Peyer's patch (tissue), 4 donors: Measurements from ENCODE around the gene C19orf73. TPM values are rescaled to one million over a fixed set of nuclear protein-coding genes. Genes with fewer than 3 reads are reported as not detected.

Experiments used
- DNase-seq, 3 donors: peaks; one replicate each; pipeline ENCODE4 v3.0.0-alpha.2; 2017 to 2019
- H3K27ac ChIP-seq, 4 donors: fragments of 200-600 bp; sonication (generic); one replicate each; pipeline ENCODE4 v1.5.1; 2016 to 2019
- H3K27me3 ChIP-seq, 2 donors: fragments of 200-600 bp; sonication (generic); one replicate each; pipeline ENCODE4 v1.5.1; 2019
- H3K36me3 ChIP-seq, 3 donors: fragments of 200-600 bp; sonication (generic); one replicate each; pipeline ENCODE4 v1.5.1; 2016 to 2019
- H3K4me1 ChIP-seq, 4 donors: fragments of 200-600 bp; sonication (generic); one replicate each; pipeline ENCODE4 v1.5.1; 2016 to 2019
- H3K4me3 ChIP-seq, 4 donors: fragments of 200-600 bp; sonication (generic); 1 replicate in 3 of 4; 2 replicates in 1 of 4; pipeline ENCODE4 v1.5.1; 2016 to 2019; ENCODE audit warnings: mild to moderate bottlenecking in 1 of 4
- H3K9me3 ChIP-seq, 4 donors: fragments of 200-600 bp; sonication (generic); one replicate each; pipeline ENCODE4 v1.5.1; 2016 to 2019; ENCODE audit warnings: mild to moderate bottlenecking in 1 of 4
- CTCF ChIP-seq, 6 experiments: fragments of 450-650 bp in 4 of 6; fragments of 200-600 bp in 2 of 6; sonication (generic) in 1 of 6; IDR thresholded peaks; one replicate each; pipeline ENCODE4 v1.5.1; 2017 to 2019; ENCODE audit warnings: antibody characterized with exemption in 6 of 6, mild to moderate bottlenecking in 3 of 6, moderate library complexity in 1 of 6
- POLR2A ChIP-seq, 2 donors: fragments of 450-650 bp; IDR thresholded peaks; one replicate each; pipeline ENCODE4 v1.5.1; 2017; ENCODE audit warnings: antibody characterized with exemption in 2 of 2, mild to moderate bottlenecking in 2 of 2, moderate library complexity in 2 of 2
- total RNA-seq, 4 donors: library from RNA; depleted of rRNA; stranded (reverse); fragments of >200 nt; gene quantifications; one replicate each; pipeline ENCODE4 v1.1.0, GENCODE V29; 2016

The C19orf73 gene
- total RNA-seq, 4 donors from 2014 or later = 3.6 to 6.1 (median 4.6) TPM; not detected in 1

GRCh38 chr19:49094505-49095482, 24.1 kb downstream of the C19orf73 start:
- Histone ChIP-seq H3K4me1 (no peaks in the 10 kb centered on the region), H3K27ac (no peak overlapping the region)
- no peak for DNase-seq

GRCh38 chr19:49092686-49093085, 26.3 kb downstream of the C19orf73 start:
- no peak overlapping the region for H3K27ac ChIP-seq
- peaks cover 0 to 85% (median 0%) of the 10 kb centered on the region in 3 donors for H3K36me3 ChIP-seq
- no peaks in the 10 kb centered on the region for H3K9me3 ChIP-seq
- DNase-seq = no peak
- H3K27me3 ChIP-seq = no peaks in the 10 kb centered on the region
- no peak overlapping the region for H3K4me3 ChIP-seq
- TF ChIP-seq POLR2A (IDR thresholded peaks at IDR 0.05) = no peak
- TF ChIP-seq CTCF (IDR thresholded peaks at IDR 0.05) = no peak
- H3K4me1 ChIP-seq = peaks cover 0 to 6% (median 0%) of the 10 kb centered on the region in 4 donors

More at GRCh38 chr19:49094505-49095482, 24.1 kb downstream of the C19orf73 start:
- TF ChIP-seq CTCF (IDR thresholded peaks at IDR 0.05) (no peak), POLR2A (IDR thresholded peaks at IDR 0.05) (no peak)
- no peaks in the 10 kb centered on the region for H3K27me3 ChIP-seq
- peaks cover 0 to 100% (median 4%) of the 10 kb centered on the region in 3 donors for H3K36me3 ChIP-seq
- H3K9me3 ChIP-seq = no peaks in the 10 kb centered on the region
- no peak overlapping the region for H3K4me3 ChIP-seq

GRCh38 chr19:49091391-49092038, 27.4 kb downstream of the C19orf73 start:
- H3K4me3 ChIP-seq = no peak overlapping the region
- H3K36me3 ChIP-seq = peaks cover 0 to 74% (median 0%) of the 10 kb centered on the region in 3 donors
- H3K27ac ChIP-seq = no peak overlapping the region
- peaks cover 0 to 18% (median under 1%) of the 10 kb centered on the region in 4 donors for H3K4me1 ChIP-seq
- DNase-seq = no peak
- no peaks in the 10 kb centered on the region for H3K27me3 ChIP-seq
- no peak for TF ChIP-seq CTCF (IDR thresholded peaks at IDR 0.05)
- no peak for TF ChIP-seq POLR2A (IDR thresholded peaks at IDR 0.05)
- no peaks in the 10 kb centered on the region for H3K9me3 ChIP-seq

GRCh38 chr19:49086296-49086695, 32.6 kb downstream of the C19orf73 start:
- H3K27me3 ChIP-seq = no peaks in the 10 kb centered on the region
- peaks cover 0 to 22% (median 0%) of the 10 kb centered on the region in 3 donors for H3K36me3 ChIP-seq
- peak overlapping the region; percentile 82 to 96 (median 91) for H3K4me3 ChIP-seq
- TF ChIP-seq POLR2A (IDR thresholded peaks at IDR 0.05) (no peak), CTCF (IDR thresholded peaks at IDR 0.05) (no peak)
- peaks cover 0 to 29% (median 5%) of the 10 kb centered on the region in 4 donors for H3K4me1 ChIP-seq
- peak overlapping the region in 1 of 4 donors; percentile 82 for H3K27ac ChIP-seq
- H3K9me3 ChIP-seq = no peaks in the 10 kb centered on the region
- no peak for DNase-seq

- peaks cover 0 to 17% (median 0%) of the 10 kb centered on the region in 3 donors for H3K36me3 ChIP-seq
- H3K9me3 ChIP-seq = no peaks in the 10 kb centered on the region
- peak overlapping the region in 3 of 4 donors; percentile 82 to 94 (median 88) for H3K27ac ChIP-seq
- TF ChIP-seq CTCF (IDR thresholded peaks at IDR 0.05) (no peak), POLR2A (IDR thresholded peaks at IDR 0.05) (no peak)
- no peak for DNase-seq
- no peaks in the 10 kb centered on the region for H3K27me3 ChIP-seq
- peak overlapping the region; percentile 82 to 96 (median 91) for H3K4me3 ChIP-seq
- H3K4me1 ChIP-seq = peaks cover 0 to 29% (median 5%) of the 10 kb centered on the region in 4 donors
Measured at GRCh38 chr19:49085868-49086232, 33.1 kb downstream of the C19orf73 start.
